HG02571 (cell line): ENCODE measurements around the gene UTS2.

Experiments
- ATAC-seq: cut with Tn5 transposase; IDR thresholded peaks from one replicate; pipeline ENCODE4 v1.9.1; 2021; ENCODE audit warnings: mild to moderate bottlenecking, moderate library complexity; ENCODE audit not compliant: unreplicated experiment

Gene UTS2

GRCh38 chr1:7813677-7814373 is 39.0 kb downstream of the UTS2 start:
- no peak for ATAC-seq

DNA sequence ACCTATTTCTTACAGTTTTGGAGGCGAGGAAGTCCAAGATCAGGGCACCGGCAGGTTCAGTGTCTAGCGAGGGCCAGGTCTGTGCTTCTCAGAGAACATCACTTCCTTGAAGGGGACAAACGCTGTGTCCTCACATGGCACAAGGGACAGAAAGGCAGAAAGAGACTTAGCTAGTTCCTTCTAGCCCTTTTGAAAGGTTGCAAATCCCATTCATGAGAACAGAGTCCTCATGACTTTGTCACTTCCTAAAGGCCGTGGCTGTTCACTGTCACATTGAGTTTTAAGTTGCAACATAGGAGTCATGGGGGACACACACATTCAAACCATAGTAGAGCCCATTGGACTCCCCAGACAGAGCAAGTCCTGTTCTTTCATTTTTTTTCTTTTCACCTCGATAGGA is 41.4 kb downstream of the UTS2 start:
- ATAC-seq = no peak

DNA sequence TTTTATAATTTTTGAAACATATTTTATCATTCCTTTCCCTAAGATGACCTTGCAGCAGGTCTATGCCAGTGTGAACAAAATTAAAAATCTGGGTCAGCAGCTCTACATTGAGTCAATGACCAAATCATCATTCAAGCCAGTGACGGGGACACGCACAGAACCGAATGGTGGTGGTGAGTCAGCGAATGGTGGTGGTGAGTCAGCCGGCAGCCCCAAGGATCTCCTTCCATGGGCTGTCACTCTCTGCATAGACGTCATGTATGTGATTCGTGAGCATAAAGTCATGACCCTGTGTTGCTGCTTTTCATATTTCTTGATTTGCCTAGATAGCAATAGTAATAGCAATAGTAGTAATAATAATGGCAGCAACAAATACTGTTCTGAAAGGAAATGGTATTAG is 42.5 kb downstream of the UTS2 start:
- no peak for ATAC-seq

- no peak for ATAC-seq
Observed at GRCh38 chr1:7809742-7810141, 43.1 kb downstream of the UTS2 start.

DNA sequence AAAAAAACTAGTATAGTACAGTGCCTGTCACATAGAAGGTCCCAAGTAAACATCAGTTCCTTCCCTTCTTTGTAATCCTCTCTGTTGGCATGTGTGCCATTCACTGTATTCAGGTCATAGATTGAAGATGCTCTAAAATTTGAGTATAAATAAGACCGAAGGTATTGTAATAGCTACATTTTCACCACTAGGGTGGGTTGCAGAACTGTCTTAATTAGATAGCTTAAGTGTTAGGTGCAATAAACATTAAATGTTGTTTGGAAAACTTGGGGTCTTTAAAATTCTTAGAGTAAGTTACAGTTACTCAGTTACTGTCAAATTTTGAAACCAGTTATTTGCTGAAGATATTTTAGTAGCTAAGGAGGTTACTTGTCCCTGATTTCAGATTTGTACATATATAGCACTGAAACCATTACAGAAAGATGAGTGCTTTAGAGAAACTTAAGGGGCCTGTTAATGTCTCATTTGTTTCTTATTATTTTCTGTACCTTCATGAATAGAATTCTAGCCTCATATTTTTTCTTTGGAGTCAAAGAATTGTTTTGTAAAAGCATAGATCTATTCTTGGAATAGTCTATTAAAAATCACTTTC is 44.5 kb downstream of the UTS2 start:
- no peak for ATAC-seq

DNA sequence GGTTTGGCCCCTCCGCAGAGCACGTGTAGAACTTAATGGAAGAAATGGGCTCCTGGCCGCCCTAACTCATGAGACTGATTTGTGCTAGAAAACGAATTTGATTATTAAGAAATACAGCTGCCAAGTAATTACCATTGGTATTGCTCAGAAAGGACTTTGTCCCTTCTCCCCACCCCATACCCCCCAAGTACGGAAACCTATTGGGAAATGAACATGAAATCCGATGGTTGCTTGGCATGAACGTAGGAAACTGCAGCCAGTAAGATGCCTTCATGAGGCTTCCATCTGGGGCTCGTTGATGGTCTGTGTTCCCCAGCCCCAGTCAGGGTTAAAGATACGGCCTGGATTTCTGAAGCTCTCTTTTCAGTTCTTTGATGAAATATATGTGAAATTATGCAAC is 47.4 kb downstream of the UTS2 start:
- no peak for ATAC-seq
